ENCODE data around the gene RPRD1A.

GRCh38 chr18:35974181-35974580 lies 93.2 kb downstream of the RPRD1A start:
- TF ChIP-seq RAD21 (IDR thresholded peaks at IDR 0.05; ENCODE audit: low read depth), result no peak
- TF ChIP-seq JUND (IDR thresholded peaks at IDR 0.05), result no peak
- TF ChIP-seq EZH2 (IDR thresholded peaks at IDR 0.05), result no peak
- no peak for TF ChIP-seq CEBPB (IDR thresholded peaks at IDR 0.05; ENCODE audit: low read depth)
- no peak for TF ChIP-seq CTCF (IDR thresholded peaks at IDR 0.05 in 2 of 3, conservative IDR thresholded peaks at IDR 0.05 in 1 of 3; ENCODE audit: borderline replicate concordance in 1 of 3, insufficient read depth in 1 of 3, low read depth in 2 of 3, low read length in 2 of 3)
- TF ChIP-seq MAX (IDR thresholded peaks at IDR 0.05), result no peak

Measured in HCT116 (cell line).